GM10248 (cell line): Measurements from ENCODE around the gene UTP3.

Experiments used
- CTCF ChIA-PET: fragments of 300-600 bp; sonication (Branson Sonifier 250); formaldehyde crosslinking; extraction: SDS; loops from one replicate; lab custom pipeline; 2021; ENCODE audit warnings: antibody characterized with exemption; lab: Yijun Ruan, JAX
- POLR2A ChIA-PET: fragments of 350-650 bp; sonication (Branson Sonifier 250); formaldehyde crosslinking; extraction: SDS; loops from one replicate; lab custom pipeline; 2020; ENCODE audit warnings: antibody characterized with exemption; lab: Yijun Ruan, JAX
- DNase-seq: peaks from one replicate; pipeline ENCODE4 v3.0.0; 2012; ENCODE audit errors: extremely low spot score
- CTCF ChIP-seq: IDR thresholded peaks from 2 replicates; pipeline ENCODE4 v1.5.1; 2012; ENCODE audit warnings: mild to moderate bottlenecking, low read depth; ENCODE audit errors: extremely low read depth, missing control alignments, control extremely low read depth

Gene UTP3

GRCh38 chr4:70671091-70671490, 17.2 kb upstream of the UTP3 start:
- no peak for TF ChIP-seq CTCF
- POLR2A ChIA-PET, result interaction anchor here (0.7 kb wide), 1 partner anchor 14 kb away, joined by 3 read pairs; no protein-coding TSS in a partner anchor
- no peak for DNase-seq
- CTCF ChIA-PET, result interaction anchor here (1.1 to 2.4 kb wide), 6 partner anchors 11 to 274 kb away, joined by 3 to 14 read pairs (median 5); no protein-coding TSS in a partner anchor

GRCh38 chr4:70674191-70674590, 14.1 kb upstream of the UTP3 start:
- CTCF ChIA-PET, result interaction anchor here (0.9 to 1.1 kb wide), 2 partner anchors 9 to 15 kb away, joined by 3 to 4 read pairs; no protein-coding TSS in a partner anchor
- POLR2A ChIA-PET, result no interaction called here
- TF ChIP-seq CTCF, result no peak
- DNase-seq, result no peak

- ChIA-PET POLR2A (no interaction called here), CTCF (interaction anchor here (1.6 kb wide), 1 partner anchor 14 kb away, joined by 4 read pairs; no protein-coding TSS in a partner anchor)
- no peak for TF ChIP-seq CTCF
- DNase-seq, result no peak
Measured at GRCh38 chr4:70674731-70675130, 13.6 kb upstream of the UTP3 start.

- TF ChIP-seq CTCF, result no peak
- CTCF ChIA-PET, result interaction anchor here (0.6 to 2.5 kb wide), 10 partner anchors 10 to 76 kb away, joined by 3 to 19 read pairs (median 4); partner anchors contain the start of genes JCHAIN and UTP3
- POLR2A ChIA-PET, result interaction anchor here (1.0 kb wide), 1 partner anchor 15 kb away, joined by 3 read pairs; no protein-coding TSS in a partner anchor
- DNase-seq, result no peak
Measured at GRCh38 chr4:70676554-70677090, 11.7 kb upstream of the UTP3 start.

- ChIA-PET CTCF (interaction anchor here (0.8 to 2.5 kb wide), 7 partner anchors 9 to 77 kb away, joined by 3 to 19 read pairs (median 4); partner anchors contain the start of genes JCHAIN and UTP3), POLR2A (no interaction called here)
- no peak for TF ChIP-seq CTCF
- DNase-seq, result peak; percentile 31
Measured at GRCh38 chr4:70678383-70678999, 9.8 kb upstream of the UTP3 start.

GRCh38 chr4:70680934-70681333, 7.4 kb upstream of the UTP3 start:
- ChIA-PET POLR2A (no interaction called here), CTCF (interaction anchor here (1.1 to 2.0 kb wide), 5 partner anchors 11 to 24 kb away, joined by 3 to 6 read pairs (median 4); partner anchors contain the start of gene JCHAIN)
- no peak for DNase-seq
- TF ChIP-seq CTCF, result no peak
